ENCODE data around the gene BCAT1. TPM values are rescaled to one million over a fixed set of nuclear protein-coding genes. Genes with fewer than 3 reads are reported as not detected.

BCAT1 gene
- total and polyA plus RNA-seq, 2 of the 8 experiments (the other 6 are each of a cell fraction or from before 2014, with no cell fraction given) = 19.7 to 263 TPM

DNA sequence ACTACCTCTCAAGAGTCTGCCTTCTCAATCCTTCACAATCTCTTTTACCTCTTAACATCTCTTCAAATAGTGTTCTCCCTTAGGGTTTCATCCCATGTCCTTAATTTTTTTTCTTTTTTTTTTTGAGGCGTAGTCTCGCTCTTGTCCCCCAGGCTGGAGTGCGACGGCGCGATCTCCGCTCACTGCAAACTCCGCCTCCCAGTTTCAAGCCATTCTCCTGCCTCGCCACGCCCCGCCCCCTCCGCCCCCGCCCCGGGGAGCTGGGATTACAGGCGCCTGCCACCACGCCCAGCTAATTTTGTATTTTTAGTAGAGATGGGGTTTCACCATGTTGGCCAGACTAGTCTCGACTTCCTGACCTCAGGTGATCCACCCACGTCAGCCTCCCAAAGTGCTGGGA is 7.0 kb upstream of the BCAT1 start:
- H2BK12ac ChIP-seq (ENCODE audit: low read depth, low read length) = no peak overlapping the region
- H3K4ac ChIP-seq (replicated peaks; ENCODE audit: insufficient read length, low read depth, low read length) = no peak overlapping the region
- 76% methylated on average over 8 of the region's 18 CpGs; no CpG with 5 or more reads in 1 of the 2 experiments for WGBS, 2 experiments (ENCODE audit: extremely low coverage in 1 of 2, insufficient coverage in 1 of 2, insufficient read length in 1 of 2, insufficient replicate concordance in 2 of 2, low coverage in 1 of 2, low lambda C conversion rate in 2 of 2, missing lambda C conversion rate in 1 of 2)
- no peak overlapping the region for H3K18ac ChIP-seq (ENCODE audit: extremely low read depth, low read length)
- ChIA-PET POLR2A (ENCODE audit: partially characterized antibody) (interaction anchor here (0.6 to 22.8 kb wide), 3 partner anchors 8 to 114 kb away, joined by 4 to 468 read pairs (median 25); partner anchors contain the start of gene BCAT1), CTCF (ENCODE audit: partially characterized antibody) (interaction anchor here (0.7 to 1.0 kb wide), 2 partner anchors 12 to 26 kb away, joined by 3 read pairs; no protein-coding TSS in a partner anchor)
- no peak overlapping the region for H2BK120ac ChIP-seq (replicated peaks; ENCODE audit: low read depth, low read length)
- H3K79me1 ChIP-seq (ENCODE audit: low read depth, low read length) = no peaks in the 10 kb centered on the region
- DNase-seq (ENCODE audit: low read depth in 1 of 2, low spot score in 2 of 2) = no peak
- no peak overlapping the region for H3K9ac ChIP-seq (replicated peaks in 1 of 4; ENCODE audit: extremely low read depth in 1 of 4, low read depth in 3 of 4, low read length in 3 of 4)
- no peaks in the 10 kb centered on the region for H3K79me2 ChIP-seq (ENCODE audit: control insufficient read depth in 1 of 2, insufficient read depth in 2 of 2, low read length in 2 of 2)
- H3K4me3 ChIP-seq (ENCODE audit: extremely low read depth in 1 of 4, insufficient read depth in 2 of 4, low read depth in 3 of 4, low read length in 4 of 4) = no peak overlapping the region
- H4K8ac ChIP-seq (ENCODE audit: extremely low read depth, insufficient read depth, low read length) = no peak overlapping the region
- H3K56ac ChIP-seq (replicated peaks; ENCODE audit: insufficient read length, low read depth, low read length) = no peak overlapping the region
- no peak overlapping the region for H2BK15ac ChIP-seq (ENCODE audit: low read length)
- H2AFZ ChIP-seq (ENCODE audit: low read length) = no peak overlapping the region
- H3K27me3 ChIP-seq (replicated peaks in 1 of 4; ENCODE audit: control insufficient read depth in 3 of 4, extremely low read depth in 1 of 4, insufficient read depth in 3 of 4, low read length in 3 of 4) = no peaks in the 10 kb centered on the region
- H2BK20ac ChIP-seq (ENCODE audit: low read length) = no peak overlapping the region
- peaks cover 1% of the 10 kb centered on the region; the same call in 1 of the 2 replicates for H3K23me2 ChIP-seq (ENCODE audit: low read depth, low read length)
- peaks cover 4 to 6% (median 5%) of the 10 kb centered on the region in 4 experiments; a peak in 4 of 7 replicates for H3K4me1 ChIP-seq (replicated peaks in 1 of 4; ENCODE audit: control insufficient read depth in 3 of 4, insufficient read depth in 4 of 4, low read length in 3 of 4)
- H3K9me3 ChIP-seq (ENCODE audit: insufficient read depth in 2 of 2, low read depth in 1 of 2, low read length in 1 of 2) = no peaks in the 10 kb centered on the region
- no peak overlapping the region for H3K14ac ChIP-seq (ENCODE audit: insufficient read length)
- H3K27ac ChIP-seq (ENCODE audit: low read depth, low read length) = no peak overlapping the region
- no peaks in the 10 kb centered on the region for H3K36me3 ChIP-seq (ENCODE audit: control insufficient read depth in 2 of 4, insufficient read depth in 4 of 4, low read length in 3 of 4)
- no peaks in the 10 kb centered on the region for H4K20me1 ChIP-seq (replicated peaks in 1 of 2; ENCODE audit: control insufficient read depth in 1 of 2, insufficient read depth in 2 of 2, low read length in 2 of 2)
- H3K4me2 ChIP-seq (ENCODE audit: insufficient read depth in 1 of 2, low read depth in 2 of 2, low read length in 2 of 2) = no peak overlapping the region
- no peak overlapping the region for H4K91ac ChIP-seq (replicated peaks; ENCODE audit: insufficient read length, low read length)
- no peak overlapping the region for H2AK5ac ChIP-seq (ENCODE audit: low read depth, low read length)
- no peak overlapping the region for H2BK5ac ChIP-seq (ENCODE audit: low read depth, low read length)
- H4K5ac ChIP-seq (ENCODE audit: insufficient read length, low read depth, low read length) = no peak overlapping the region
- H3K23ac ChIP-seq (ENCODE audit: insufficient read length) = no peak overlapping the region
- no peak for FAIRE-seq
- TF ChIP-seq EGR1 (IDR thresholded peaks at IDR 0.05; ENCODE audit: borderline replicate concordance, low read depth, low read length) = no peak
- no peak for TF ChIP-seq POLR2AphosphoS5 (IDR thresholded peaks at IDR 0.05; ENCODE audit: low read depth, low read length)
- TF ChIP-seq JUND (IDR thresholded peaks at IDR 0.05; ENCODE audit: low read length) = no peak
- no peak for TF ChIP-seq KDM5A (IDR thresholded peaks at IDR 0.05; ENCODE audit: low read length)
- TF ChIP-seq HDAC6 (IDR thresholded peaks at IDR 0.05; ENCODE audit: low read depth, low read length) = no peak
- no peak for TF ChIP-seq TAF7 (optimal IDR thresholded peaks at IDR 0.05; ENCODE audit: borderline replicate concordance, low read depth, low read length)
- TF ChIP-seq SUZ12 (IDR thresholded peaks at IDR 0.05; ENCODE audit: low read length) = no peak
- TF ChIP-seq EP300 (IDR thresholded peaks at IDR 0.05; ENCODE audit: borderline replicate concordance in 1 of 2, low read depth in 2 of 2, low read length in 2 of 2) = no peak
- TF ChIP-seq, protein P1, sequence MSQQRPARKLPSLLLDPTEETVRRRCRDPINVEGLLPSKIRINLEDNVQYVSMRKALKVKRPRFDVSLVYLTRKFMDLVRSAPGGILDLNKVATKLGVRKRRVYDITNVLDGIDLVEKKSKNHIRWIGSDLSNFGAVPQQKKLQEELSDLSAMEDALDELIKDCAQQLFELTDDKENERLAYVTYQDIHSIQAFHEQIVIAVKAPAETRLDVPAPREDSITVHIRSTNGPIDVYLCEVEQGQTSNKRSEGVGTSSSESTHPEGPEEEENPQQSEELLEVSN (IDR thresholded peaks at IDR 0.05) = no peak
- TF ChIP-seq RNF2 (IDR thresholded peaks at IDR 0.05; ENCODE audit: borderline replicate concordance, low read depth, low read length, missing control alignments, poor library complexity, severe bottlenecking) = no peak
- TF ChIP-seq SIN3A (conservative IDR thresholded peaks at IDR 0.05 in 1 of 2, IDR thresholded peaks at IDR 0.05 in 1 of 2; ENCODE audit: low read depth in 1 of 2, low read length in 2 of 2) = no peak
- no peak for TF ChIP-seq MAFK (IDR thresholded peaks at IDR 0.05; ENCODE audit: low read depth, low read length)
- TF ChIP-seq KDM4A (IDR thresholded peaks at IDR 0.05; ENCODE audit: low read depth, low read length, severe bottlenecking) = no peak

Measured in H1 (cell line).